HepG2 (cell line): Measurements from ENCODE around the gene ATG2B. TPM values are rescaled to one million over a fixed set of nuclear protein-coding genes. Genes with fewer than 3 reads are reported as not detected.

Source experiments
- PLRG1 ChIP-seq: fragments of 450-650 bp; conservative IDR thresholded peaks from 2 replicates; pipeline ENCODE4 v1.6.1; 2016
- RERE ChIP-seq: IDR thresholded peaks from 2 replicates; pipeline ENCODE4 v1.6.1; 2016; ENCODE audit warnings: low read depth, missing genetic modification reagents, missing compliant biosample characterization
- TBX2 ChIP-seq: sonication (generic); formaldehyde crosslinking; IDR thresholded peaks from 2 replicates; pipeline ENCODE4 v1.5.0; 2020; ENCODE audit warnings: missing genetic modification reagents, mild to moderate bottlenecking, borderline replicate concordance
- TBX3 ChIP-seq: fragments of 450-650 bp; IDR thresholded peaks from 2 replicates; pipeline ENCODE4 v1.6.1; 2017; ENCODE audit warnings: antibody characterized with exemption, mild to moderate bottlenecking, inconsistent platforms, borderline replicate concordance
- ZFP91 ChIP-seq: sonication (generic); formaldehyde crosslinking; IDR thresholded peaks from 2 replicates; pipeline ENCODE4 v1.9.0; 2022; ENCODE audit warnings: missing genetic modification reagents, mild to moderate bottlenecking, borderline replicate concordance
- ZNF17 ChIP-seq: sonication (generic); formaldehyde crosslinking; IDR thresholded peaks from 2 replicates; pipeline ENCODE4 v1.5.0; 2020; ENCODE audit warnings: mild to moderate bottlenecking, missing genetic modification reagents
- ZNF253 ChIP-seq: sonication (generic); formaldehyde crosslinking; IDR thresholded peaks from 2 replicates; pipeline ENCODE4 v1.8.0; 2022; ENCODE audit warnings: mild to moderate bottlenecking, missing genetic modification reagents, borderline replicate concordance
- ZNF260 ChIP-seq: sonication (generic); formaldehyde crosslinking; IDR thresholded peaks from 2 replicates; pipeline ENCODE4 v1.4.0; 2020; ENCODE audit warnings: missing genetic modification reagents, low read depth, mild to moderate bottlenecking, borderline replicate concordance
- ZNF296 ChIP-seq: sonication (generic); formaldehyde crosslinking; conservative IDR thresholded peaks from 2 replicates; pipeline ENCODE4 v1.5.0; 2020; ENCODE audit warnings: mild to moderate bottlenecking, missing genetic modification reagents
- ZNF646 ChIP-seq: sonication (generic); formaldehyde crosslinking; IDR thresholded peaks from 2 replicates; pipeline ENCODE4 v1.9.0; 2021; ENCODE audit warnings: mild to moderate bottlenecking, missing genetic modification reagents
- ZNF850 ChIP-seq: sonication (generic); formaldehyde crosslinking; conservative IDR thresholded peaks from 2 replicates; pipeline ENCODE4 v1.9.0; 2021; ENCODE audit warnings: mild to moderate bottlenecking, missing genetic modification reagents
- ZSCAN25 ChIP-seq: sonication (generic); formaldehyde crosslinking; IDR thresholded peaks from 2 replicates; pipeline ENCODE4 v1.8.0; 2022; ENCODE audit warnings: mild to moderate bottlenecking, missing genetic modification reagents
- polyA plus RNA-seq, 8 experiments: library from polyadenylated mRNA; depleted of rRNA in 3 of 8; stranded (reverse) in 7 of 8; unstranded in 1 of 8; fragments of >200 nt; fragmentation: Illumina TruSeq in 4 of 8; extraction: Trizol in 4 of 8; gene quantifications; 2 replicates each; pipeline versions ENCODE4 v1.2.1 to v1.2.3, GENCODE V29; 2011 to 2016; ENCODE audit warnings: low read depth in 4 of 8, missing spikeins in 1 of 8, mixed read lengths in 1 of 8; ENCODE audit not compliant: insufficient read depth in 1 of 8
- total RNA-seq, 5 experiments: library from RNA; depleted of rRNA; stranded (reverse); fragments of >200 nt; fragmentation: Illumina TruSeq; extraction: Trizol; gene quantifications; 2 replicates each; pipeline ENCODE4 v1.2.3, GENCODE V29; 2016; ENCODE audit warnings: low read depth in 1 of 5

ATG2B gene
- total and polyA plus RNA-seq, 2 of the 13 experiments (the other 11 are each of a cell fraction or from before 2014, with no cell fraction given), result 7.4 to 7.5 TPM

- TF ChIP-seq ZNF646 (CRISPR knock-in tag) (no peak), RERE (CRISPR knock-in tag) (no peak), TBX3 (no peak), PLRG1 (no peak), ZNF850 (CRISPR knock-in tag) (0 out of 2 replicates have a peak, but pooled peaks have one; percentile 14), ZFP91 (CRISPR knock-in tag) (0 out of 2 replicates have a peak, but pooled peaks have one; percentile 32), ZNF260 (CRISPR knock-in tag) (no peak), ZNF296 (CRISPR knock-in tag) (0 out of 2 replicates have a peak, but pooled peaks have one; percentile 19), ZSCAN25 (CRISPR knock-in tag) (no peak), TBX2 (CRISPR knock-in tag) (peak; percentile 14; the same call in 1 of the 2 replicates), ZNF253 (CRISPR knock-in tag) (no peak), ZNF17 (CRISPR knock-in tag) (no peak)
Measured at GRCh38 chr14:96363751-96364336, 703 bp upstream of the ATG2B start (continued).
